Activated B cell treated with CpG ODN at 0.5 μM for 24 hours (primary cell): ENCODE measurements around the gene BCL2L13. TPM values are rescaled to one million over a fixed set of nuclear protein-coding genes. Genes with fewer than 3 reads are reported as not detected.

ENCODE experiments used
- ATAC-seq: fragments of 200-7000 bp; cut with Tn5 transposase; one replicate; pipeline ENCODE4 v1.10.0; 2021; ENCODE audit warnings: low read depth, mild to moderate bottlenecking, moderate library complexity
- CTCF ChIA-PET: fragments of 350-600 bp; sonication (Branson Sonifier 250); formaldehyde crosslinking; loops from one replicate; lab custom pipeline; 2021; ENCODE audit warnings: antibody characterized with exemption; lab: Charles Lee
- POLR2A ChIA-PET: fragments of 350-600 bp; sonication (Branson Sonifier 250); formaldehyde crosslinking; loops from one replicate; lab custom pipeline; 2021; ENCODE audit warnings: antibody characterized with exemption; lab: Charles Lee
- DNase-seq: peaks from one replicate; pipeline ENCODE4 v3.0.0; 2022
- H3K27ac Mint-ChIP-seq: one replicate; pipeline ENCODE4 v1.8.0; 2020; ENCODE audit warnings: mixed read lengths
- H3K27me3 Mint-ChIP-seq: one replicate; pipeline ENCODE4 v1.8.0; 2021; ENCODE audit warnings: mixed read lengths
- H3K36me3 Mint-ChIP-seq: one replicate; pipeline ENCODE4 v1.8.0; 2021; ENCODE audit warnings: low read depth, mixed read lengths
- H3K4me1 Mint-ChIP-seq: one replicate; pipeline ENCODE4 v1.8.0; 2021; ENCODE audit warnings: mixed read lengths
- H3K4me3 Mint-ChIP-seq: one replicate; pipeline ENCODE4 v1.8.0; 2020; ENCODE audit warnings: mild to moderate bottlenecking, mixed read lengths
- H3K9me3 Mint-ChIP-seq: one replicate; pipeline ENCODE4 v1.8.0; 2020; ENCODE audit warnings: mixed read lengths
- CTCF ChIP-seq: fragments of 200-600 bp; IDR thresholded peaks from one replicate; pipeline ENCODE4 v1.8.0; 2022; ENCODE audit warnings: antibody characterized with exemption, mild to moderate bottlenecking
- intact Hi-C: fragments of 100-400 bp; cut with micrococcal nuclease; formaldehyde crosslinking; loops from one replicate; pipeline ENCODE4 v1.15.1; 2024
- total RNA-seq: library from RNA; stranded (reverse); gene quantifications from 2 replicates; pipeline ENCODE4 v1.2.3, GENCODE V29; 2022

The BCL2L13 gene
- total RNA-seq, 1 donor from 2014 or later: 38.7 TPM

GRCh38 chr22:17703811-17704210, 65.3 kb downstream of the BCL2L13 start:
- DNase-seq (no peak), ATAC-seq (no peak)
- CTCF ChIA-PET: no interaction called here
- TF ChIP-seq CTCF: no peak
- Mint-ChIP-seq H3K27ac (no peak overlapping the region), H3K27me3 (no peaks in the 10 kb centered on the region), H3K4me1 (peaks cover 21% of the 10 kb centered on the region), H3K4me3 (no peak overlapping the region), H3K36me3 (peaks cover 30% of the 10 kb centered on the region), H3K9me3 (no peaks in the 10 kb centered on the region)
- intact Hi-C loops: no loop called here
- POLR2A ChIA-PET: interaction anchor here (0.6 kb wide), 1 partner anchor 139 kb away, joined by 4 read pairs; no protein-coding TSS in a partner anchor

- Mint-ChIP-seq H3K36me3 (peaks cover 22% of the 10 kb centered on the region), H3K4me3 (no peak overlapping the region), H3K27me3 (no peaks in the 10 kb centered on the region), H3K27ac (peak overlapping the region; percentile 81), H3K9me3 (no peaks in the 10 kb centered on the region), H3K4me1 (peaks cover 21% of the 10 kb centered on the region)
- POLR2A ChIA-PET: interaction anchor here (0.6 to 3.2 kb wide), 2 partner anchors 66 to 277 kb away, joined by 3 to 12 read pairs; partner anchors contain the start of gene BCL2L13
- no peak for TF ChIP-seq CTCF
- ATAC-seq (no peak), DNase-seq (no peak)
- intact Hi-C loops: loop anchor here (5.0 kb wide), 1 partner anchor 68 kb away; the partner anchor contains the start of gene BCL2L13
- CTCF ChIA-PET: interaction anchor here (0.5 to 0.7 kb wide), 2 partner anchors 96 to 111 kb away, joined by 3 read pairs; no protein-coding TSS in a partner anchor
These were observed 67.0 kb downstream of the BCL2L13 start for GRCh38 chr22:17705546-17705945.

- Mint-ChIP-seq H3K27ac (peak overlapping the region; percentile 81), H3K27me3 (no peaks in the 10 kb centered on the region), H3K4me3 (peak overlapping the region; percentile 56), H3K4me1 (peaks cover 21% of the 10 kb centered on the region), H3K36me3 (peaks cover 22% of the 10 kb centered on the region), H3K9me3 (no peaks in the 10 kb centered on the region)
- ATAC-seq: peak; percentile 89
- intact Hi-C loops: loop anchor here (5.0 kb wide), 1 partner anchor 69 kb away; the partner anchor contains the start of gene BCL2L13
- TF ChIP-seq CTCF: no peak
- ChIA-PET CTCF (no interaction called here), POLR2A (interaction anchor here (0.6 to 3.2 kb wide), 8 partner anchors 8 to 449 kb away, joined by 3 to 12 read pairs (median 4); partner anchors contain the start of gene BCL2L13)
- no peak for DNase-seq
These were observed 67.7 kb downstream of the BCL2L13 start for GRCh38 chr22:17705951-17706900.

- no peaks in the 10 kb centered on the region for H3K27me3 Mint-ChIP-seq
- H3K9me3 Mint-ChIP-seq: no peaks in the 10 kb centered on the region
- DNase-seq (no peak), ATAC-seq (no peak)
- H3K4me1 Mint-ChIP-seq: peaks cover 21% of the 10 kb centered on the region
- peak overlapping the region; percentile 22 for H3K27ac Mint-ChIP-seq
- ChIA-PET CTCF (no interaction called here), POLR2A (interaction anchor here (0.7 to 3.2 kb wide), 4 partner anchors 16 to 68 kb away, joined by 4 to 12 read pairs (median 7); partner anchors contain the start of gene BCL2L13)
- TF ChIP-seq CTCF: no peak
- peaks cover 25% of the 10 kb centered on the region for H3K36me3 Mint-ChIP-seq
- no peak overlapping the region for H3K4me3 Mint-ChIP-seq
- intact Hi-C loops: loop anchor here (5.0 kb wide), 1 partner anchor 70 kb away; the partner anchor contains the start of gene BCL2L13
These were observed 68.4 kb downstream of the BCL2L13 start for GRCh38 chr22:17706947-17707346.
